ENCODE data around the gene SSR3. TPM values are rescaled to one million over a fixed set of nuclear protein-coding genes. Genes with fewer than 3 reads are reported as not detected.

SSR3 gene
- total and polyA plus RNA-seq, 9 of the 15 experiments (the other 6 are each of a cell fraction or from before 2014, with no cell fraction given): 104 to 464 (median 307) TPM

GRCh38 chr3:156535162-156535627, 19.7 kb downstream of the SSR3 start (continued):
- peak; percentile 53; the same call in 1 of the 2 replicates for TF ChIP-seq REST (IDR thresholded peaks at IDR 0.05; ENCODE audit: borderline replicate concordance)
- no peak for TF ChIP-seq REST (CRISPR knock-in tag; IDR thresholded peaks at IDR 0.05; ENCODE audit: low read depth)
- TF ChIP-seq FOXJ3 (CRISPR knock-in tag; IDR thresholded peaks at IDR 0.05): no peak
- no peak for TF ChIP-seq ZNF311 (CRISPR knock-in tag; IDR thresholded peaks at IDR 0.05)
- TF ChIP-seq ZNF324 (CRISPR knock-in tag; IDR thresholded peaks at IDR 0.05): no peak
- no peak for TF ChIP-seq SIRT6 (IDR thresholded peaks at IDR 0.05; ENCODE audit: low read depth, low read length)
- no peak for TF ChIP-seq BRF1 (IDR thresholded peaks at IDR 0.05; ENCODE audit: borderline replicate concordance, extremely low read depth, insufficient read length)
- TF ChIP-seq DNMT1 (IDR thresholded peaks at IDR 0.05): no peak
- no peak for TF ChIP-seq PPARD (CRISPR knock-in tag; IDR thresholded peaks at IDR 0.05)
- TF ChIP-seq ZKSCAN1 (IDR thresholded peaks at IDR 0.05; ENCODE audit: low read depth, low read length): no peak
- TF ChIP-seq CHD1 (IDR thresholded peaks at IDR 0.05; ENCODE audit: low read length): no peak
- no peak for TF ChIP-seq TFAM (CRISPR knock-in tag; conservative IDR thresholded peaks at IDR 0.05)
- 0 out of 2 replicates have a peak, but pooled peaks have one; percentile 13 for TF ChIP-seq RB1 (IDR thresholded peaks at IDR 0.05; ENCODE audit: low read depth)
- no peak for TF ChIP-seq MED1 (CRISPR knock-in tag; IDR thresholded peaks at IDR 0.05; ENCODE audit: borderline replicate concordance)
- TF ChIP-seq ZNF354B (CRISPR knock-in tag; IDR thresholded peaks at IDR 0.05): no peak
- TF ChIP-seq ZHX1 (conservative IDR thresholded peaks at IDR 0.05; ENCODE audit: low read length): no peak
- no peak for TF ChIP-seq KDM2B (CRISPR knock-in tag; IDR thresholded peaks at IDR 0.05)
- no peak for TF ChIP-seq POLR2AphosphoS2 (IDR thresholded peaks at IDR 0.05; ENCODE audit: low read length)
- TF ChIP-seq TBP (optimal IDR thresholded peaks at IDR 0.05; ENCODE audit: low read depth, low read length): no peak
- no peak for TF ChIP-seq ZNF239 (CRISPR knock-in tag; IDR thresholded peaks at IDR 0.05)
- TF ChIP-seq SP1 (CRISPR knock-in tag; IDR thresholded peaks at IDR 0.05): no peak
- TF ChIP-seq ZNF174 (CRISPR knock-in tag; IDR thresholded peaks at IDR 0.05): no peak
